GM04503 (cell line): ENCODE measurements around the gene SIRT2.
"Not testable (repeated sequence)": the region's sequence is repeated elsewhere in the genome, so short reads cannot be mapped to it uniquely, and the experiment has no call there.

Experiments used
- DNase-seq: peaks from one replicate; pipeline ENCODE4 v3.0.0-alpha.2; 2012; ENCODE audit warnings: low read depth

SIRT2 gene

DNA sequence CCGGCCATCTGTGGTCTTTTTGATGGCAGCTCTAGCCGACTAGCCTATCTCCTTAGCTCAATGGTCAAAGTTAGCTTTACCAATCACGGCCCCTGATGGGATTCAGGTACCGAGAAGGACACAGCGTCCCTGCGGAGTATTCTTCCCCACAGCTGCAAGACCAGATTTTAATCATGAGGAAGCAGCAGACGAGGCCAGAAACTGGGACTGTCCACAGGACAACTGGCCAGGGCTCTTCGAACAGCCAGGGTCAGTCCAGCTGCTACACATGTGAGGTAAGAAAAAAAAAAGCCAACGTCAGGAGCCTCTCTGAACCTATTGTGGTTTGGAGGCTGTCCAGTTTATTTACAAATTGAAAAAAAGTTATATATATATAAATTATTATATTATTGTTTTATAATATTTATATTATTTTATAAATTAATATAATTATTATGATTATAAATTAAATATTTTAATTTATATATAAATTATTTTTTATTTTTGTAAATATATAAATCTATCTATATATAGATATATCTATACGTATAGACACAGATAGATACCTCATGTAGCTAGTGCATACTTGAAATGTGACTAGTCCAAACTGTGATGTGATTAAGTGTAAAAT is 32.1 kb downstream of the SIRT2 start:
- no peak for DNase-seq

GRCh38 chr19:38862321-38863059 is 36.9 kb downstream of the SIRT2 start:
- no peak for DNase-seq

DNA sequence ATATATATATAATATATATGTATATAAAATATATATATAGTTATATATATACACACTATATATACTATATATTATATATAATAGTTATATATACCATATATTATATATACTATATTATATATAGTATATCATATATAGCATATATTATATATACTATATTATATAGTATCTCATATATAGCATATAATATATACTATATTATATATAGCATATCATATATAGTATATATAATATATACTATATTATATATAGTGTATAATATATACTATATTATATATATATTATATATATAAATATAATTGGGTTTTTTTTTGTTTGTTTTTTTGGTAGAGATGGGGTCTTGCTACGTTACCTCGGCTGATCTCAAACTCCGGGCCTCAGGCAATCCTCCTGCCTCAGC is 38.0 kb downstream of the SIRT2 start:
- no peak for DNase-seq

GRCh38 chr19:38859631-38860204 is 39.7 kb downstream of the SIRT2 start:
- not testable (repeated sequence) for DNase-seq

GRCh38 chr19:38856813-38857212 is 42.6 kb downstream of the SIRT2 start:
- no peak for DNase-seq

GRCh38 chr19:38855751-38856150 is 43.7 kb downstream of the SIRT2 start:
- DNase-seq: not testable (repeated sequence)

GRCh38 chr19:38854961-38855360 is 44.5 kb downstream of the SIRT2 start:
- DNase-seq: not testable (repeated sequence)

- no peak for DNase-seq
Measured at GRCh38 chr19:38853214-38853613, 46.2 kb downstream of the SIRT2 start.

GRCh38 chr19:38852231-38853044 is 47.0 kb downstream of the SIRT2 start:
- no peak for DNase-seq

- DNase-seq: no peak
Measured at GRCh38 chr19:38851622-38852230, 47.7 kb downstream of the SIRT2 start.

DNA sequence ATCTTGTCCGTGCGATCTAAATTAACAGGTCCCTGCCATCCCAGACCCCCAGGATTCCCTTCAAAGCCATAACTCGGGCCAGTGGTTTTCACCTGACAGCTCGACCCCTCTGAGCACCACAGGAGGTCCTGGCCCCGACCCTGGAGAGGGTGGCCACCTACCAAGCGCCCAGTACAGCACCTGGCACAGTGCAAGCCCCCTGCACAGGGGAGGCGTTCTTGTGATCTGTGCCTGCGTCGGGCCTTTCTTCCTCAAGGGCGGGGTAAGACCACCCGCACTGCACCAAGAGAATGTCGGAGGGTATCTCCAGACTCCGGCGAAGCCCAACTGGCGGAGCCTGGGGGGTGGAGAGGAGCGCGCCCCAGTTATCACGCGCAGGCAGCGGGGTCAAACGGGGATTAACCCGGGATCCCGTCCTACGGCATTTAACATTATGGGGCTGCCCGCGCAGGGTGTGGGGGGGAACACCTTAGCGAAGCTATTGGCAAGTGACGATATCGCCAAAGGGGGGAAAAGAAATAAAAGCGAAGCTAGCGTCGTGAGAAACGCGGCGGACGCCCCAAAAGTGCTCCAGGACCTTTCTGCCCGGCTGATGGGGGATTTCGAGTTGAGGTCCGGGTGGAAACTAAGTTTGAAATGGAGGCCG is 48.3 kb downstream of the SIRT2 start:
- no peak for DNase-seq

- no peak for DNase-seq
Measured at GRCh38 chr19:38850436-38850975, 48.9 kb downstream of the SIRT2 start.

GRCh38 chr19:38849860-38850435 is 49.5 kb downstream of the SIRT2 start, which contains the start of gene HNRNPL:
Gene HNRNPL (minus strand): TSS chr19:38849986. CDS start chr19:38849966, 20 bp downstream.
- DNase-seq: peak; percentile 100

DNA sequence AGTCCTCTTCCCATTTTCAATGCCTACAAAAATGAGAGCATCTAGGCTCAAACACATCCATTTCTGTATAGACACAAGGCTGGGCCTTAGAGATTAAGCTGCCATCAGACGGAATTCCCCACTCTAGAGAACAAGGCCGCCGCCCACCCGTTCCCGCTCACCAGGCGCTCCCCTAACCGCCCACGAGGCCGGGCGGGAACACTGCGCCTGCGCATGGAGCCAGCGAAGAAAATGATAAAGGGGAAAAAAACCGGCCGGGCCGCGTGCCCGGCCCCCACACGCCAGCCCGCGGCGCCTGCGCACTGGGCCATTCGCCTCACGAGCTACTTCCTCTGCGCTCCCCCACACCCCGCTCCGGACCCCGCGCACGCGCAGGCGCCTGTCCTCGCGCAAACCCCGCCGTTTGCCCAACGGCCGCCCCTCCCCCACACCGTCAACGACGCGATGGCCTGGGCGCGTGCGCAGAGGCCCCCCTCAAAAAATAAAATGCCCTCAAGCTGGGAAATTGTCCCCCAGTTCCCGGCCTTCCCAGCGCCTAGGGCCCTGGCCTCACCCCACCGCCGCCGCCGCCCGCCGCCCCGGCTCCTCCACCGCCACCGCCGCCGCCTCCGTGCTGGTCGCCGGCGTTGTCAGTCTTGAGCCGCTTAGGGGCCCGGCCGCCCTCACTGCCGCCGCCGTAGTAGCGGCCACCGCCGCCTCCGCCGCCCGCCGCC is 50.1 kb downstream of the SIRT2 start:
- DNase-seq: peak; percentile 54

- no peak for DNase-seq
Measured at GRCh38 chr19:38848299-38849146, 50.9 kb downstream of the SIRT2 start.

GRCh38 chr19:38846097-38846496 is 53.3 kb downstream of the SIRT2 start:
- DNase-seq: no peak

DNA sequence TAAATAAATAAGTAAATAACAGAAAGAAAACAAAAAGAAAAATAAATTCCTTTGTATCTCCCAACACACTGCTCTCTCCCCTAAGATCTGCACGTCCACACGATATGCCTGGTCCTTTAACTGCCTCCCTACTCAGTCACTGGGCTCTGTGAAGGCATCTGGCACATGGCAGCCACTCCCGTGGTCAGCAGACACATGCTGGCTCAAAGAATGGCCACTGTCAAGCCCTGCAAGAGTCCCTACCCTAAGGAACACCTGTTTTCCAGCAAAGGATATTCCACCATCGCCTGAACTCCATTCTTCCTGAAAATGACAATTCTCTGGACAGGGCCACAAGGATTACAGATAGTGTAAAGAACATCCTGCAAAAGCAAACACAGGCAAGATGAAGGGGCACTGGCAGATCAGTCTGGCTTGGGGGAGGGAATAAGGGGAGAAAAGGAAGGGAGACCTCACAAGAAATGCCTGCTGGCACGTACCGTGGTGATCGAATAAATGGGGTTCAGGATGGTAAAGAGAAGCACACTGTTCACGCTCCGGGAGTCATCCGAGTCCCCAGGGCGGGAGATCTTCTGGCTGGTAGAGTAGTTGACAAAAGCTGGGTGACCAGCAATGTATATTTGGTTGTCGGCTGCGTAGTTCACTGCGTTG is 53.9 kb downstream of the SIRT2 start:
- DNase-seq: no peak

DNA sequence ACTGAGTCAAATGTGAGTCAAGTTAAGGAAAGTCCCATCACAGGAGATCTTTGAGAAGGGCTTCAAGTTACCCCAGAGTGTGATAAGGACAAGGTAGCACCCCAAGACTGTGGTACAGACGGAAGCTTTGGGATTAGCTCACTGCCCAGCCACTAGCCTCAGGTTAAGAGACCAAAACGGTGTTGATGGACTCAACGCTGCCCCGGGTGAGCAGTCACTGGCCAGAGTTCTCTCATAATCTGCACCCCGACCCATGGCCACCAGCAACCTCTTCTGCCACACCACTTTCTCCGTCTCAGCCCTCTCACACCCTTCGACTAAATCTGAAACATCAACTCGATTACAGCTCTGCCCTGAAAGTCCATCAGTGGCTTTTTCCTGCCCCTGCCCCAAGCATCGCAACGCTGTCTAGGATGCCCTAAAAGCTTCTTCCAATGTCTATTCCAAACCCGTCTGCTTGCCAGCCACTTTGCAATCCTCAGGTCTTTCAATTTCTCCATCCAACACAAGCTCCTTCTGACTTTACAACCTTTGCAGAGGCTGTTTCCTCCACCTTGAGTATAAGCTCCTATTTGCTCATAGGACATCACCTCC is 55.2 kb downstream of the SIRT2 start:
- no peak for DNase-seq
